Mesenchymal stem cell (in vitro differentiated cells and primary cell): ENCODE measurements around the gene EDC3.

Experiments
- DNase-seq: peaks from one replicate; pipeline ENCODE4 v3.0.0-alpha.2; 2013
- H2AFZ ChIP-seq: one replicate; pipeline ENCODE4 v1.6.1; 2013; ENCODE audit warnings: low read depth, mild to moderate bottlenecking, control low read depth, inconsistent platforms, low read length, moderate library complexity
- H2AK5ac ChIP-seq: 2 replicates; pipeline ENCODE4 v1.6.1; 2013; ENCODE audit warnings: low read length, moderate library complexity, mild to moderate bottlenecking, inconsistent platforms; ENCODE audit not compliant: severe bottlenecking
- H2BK120ac ChIP-seq: one replicate; pipeline ENCODE4 v1.6.1; 2013; ENCODE audit warnings: low read depth, mild to moderate bottlenecking, inconsistent platforms, low read length, moderate library complexity
- H2BK12ac ChIP-seq, 2 experiments: one replicate each; pipeline ENCODE4 v1.6.1; 2013; ENCODE audit warnings: inconsistent platforms in 2 of 2, low read length in 2 of 2, mild to moderate bottlenecking in 2 of 2, moderate library complexity in 2 of 2, control low read depth in 1 of 2
- H2BK15ac ChIP-seq: one replicate; pipeline ENCODE4 v1.6.1; 2013; ENCODE audit warnings: mild to moderate bottlenecking, low read depth, inconsistent platforms; ENCODE audit not compliant: poor library complexity, severe bottlenecking
- H2BK5ac ChIP-seq: 2 replicates; pipeline ENCODE4 v1.6.1; 2013; ENCODE audit warnings: low read depth, mild to moderate bottlenecking, low read length, control low read depth, inconsistent platforms; ENCODE audit not compliant: poor library complexity, severe bottlenecking
- H3K14ac ChIP-seq, 2 experiments: one replicate each; pipeline ENCODE4 v1.6.1; 2013; ENCODE audit warnings: inconsistent platforms in 2 of 2, low read length in 2 of 2, control low read depth in 1 of 2, mild to moderate bottlenecking in 1 of 2, moderate library complexity in 1 of 2
- H3K18ac ChIP-seq, 2 experiments: one replicate each; pipeline ENCODE4 v1.6.1; 2013; ENCODE audit warnings: inconsistent platforms in 2 of 2, low read length in 2 of 2, control low read depth in 1 of 2, low read depth in 1 of 2, mild to moderate bottlenecking in 1 of 2
- H3K23ac ChIP-seq, 2 experiments: one replicate each; pipeline ENCODE4 v1.6.1; 2013; ENCODE audit warnings: inconsistent platforms in 2 of 2, low read length in 2 of 2, mild to moderate bottlenecking in 2 of 2, moderate library complexity in 2 of 2, control low read depth in 1 of 2
- H3K27ac ChIP-seq: 2 replicates; pipeline ENCODE4 v1.5.1; 2013; ENCODE audit warnings: mild to moderate bottlenecking, moderate library complexity, low read length, control low read depth, inconsistent platforms; ENCODE audit not compliant: poor library complexity, severe bottlenecking
- H3K27me3 ChIP-seq, 2 experiments: 2 replicates each; pipeline versions ENCODE4 v1.6.1 to v1.7.0; 2013; ENCODE audit warnings: low read length in 2 of 2, mild to moderate bottlenecking in 2 of 2, moderate library complexity in 2 of 2, control low read depth in 1 of 2, inconsistent platforms in 1 of 2; ENCODE audit not compliant: control insufficient read depth in 1 of 2, insufficient read depth in 1 of 2
- H3K36me3 ChIP-seq, 2 experiments: 2 replicates each; pipeline versions ENCODE4 v1.6.1 to v1.7.0; 2013; ENCODE audit warnings: low read length in 2 of 2, control low read depth in 1 of 2, inconsistent platforms in 1 of 2, low read depth in 1 of 2, mild to moderate bottlenecking in 1 of 2; ENCODE audit not compliant: insufficient read depth in 2 of 2, control insufficient read depth in 1 of 2
- H3K4ac ChIP-seq, 2 experiments: one replicate each; pipeline ENCODE4 v1.6.1; 2013; ENCODE audit warnings: inconsistent platforms in 2 of 2, low read length in 2 of 2, mild to moderate bottlenecking in 2 of 2, moderate library complexity in 2 of 2, control low read depth in 1 of 2, low read depth in 1 of 2
- H3K4me1 ChIP-seq: 2 replicates; pipeline ENCODE4 v1.6.1; 2013; ENCODE audit warnings: low read depth, low read length, control low read depth; ENCODE audit not compliant: control insufficient read depth, insufficient read depth
- H3K4me2 ChIP-seq: 2 replicates; pipeline ENCODE4 v1.6.1; 2013; ENCODE audit warnings: low read length, mild to moderate bottlenecking, inconsistent platforms; ENCODE audit not compliant: poor library complexity, severe bottlenecking
- H3K4me3 ChIP-seq, 2 experiments: 2 replicates each; pipeline versions ENCODE4 v1.5.1 to v1.7.0; 2013; ENCODE audit warnings: low read length in 2 of 2, mild to moderate bottlenecking in 2 of 2, control low read depth in 1 of 2, low read depth in 1 of 2; ENCODE audit not compliant: insufficient read depth in 1 of 2
- H3K79me1 ChIP-seq: replicated peaks from 2 replicates; pipeline ENCODE4 v1.6.1; 2013; ENCODE audit warnings: mild to moderate bottlenecking, control low read depth, low read length, inconsistent platforms; ENCODE audit not compliant: poor library complexity, severe bottlenecking
- H3K9ac ChIP-seq: 2 replicates; pipeline ENCODE4 v1.7.0; 2013; ENCODE audit warnings: mild to moderate bottlenecking, low read length, moderate library complexity
- H3K9me3 ChIP-seq: 2 replicates; pipeline ENCODE4 v1.7.0; 2013; ENCODE audit warnings: mild to moderate bottlenecking, low read length; ENCODE audit not compliant: control insufficient read depth
- H4K8ac ChIP-seq: one replicate; pipeline ENCODE4 v1.6.1; 2013; ENCODE audit warnings: inconsistent platforms, mild to moderate bottlenecking, low read length, moderate library complexity
- H4K91ac ChIP-seq: one replicate; pipeline ENCODE4 v1.6.1; 2013; ENCODE audit warnings: mild to moderate bottlenecking, low read length, inconsistent platforms
- WGBS: methylation state at CpG from one replicate; pipeline ENCODE4 v1.1.7; 2013; ENCODE audit warnings: mixed read lengths; 5-methylcytosine and 5-hydroxymethylcytosine counted together

The EDC3 gene

DNA sequence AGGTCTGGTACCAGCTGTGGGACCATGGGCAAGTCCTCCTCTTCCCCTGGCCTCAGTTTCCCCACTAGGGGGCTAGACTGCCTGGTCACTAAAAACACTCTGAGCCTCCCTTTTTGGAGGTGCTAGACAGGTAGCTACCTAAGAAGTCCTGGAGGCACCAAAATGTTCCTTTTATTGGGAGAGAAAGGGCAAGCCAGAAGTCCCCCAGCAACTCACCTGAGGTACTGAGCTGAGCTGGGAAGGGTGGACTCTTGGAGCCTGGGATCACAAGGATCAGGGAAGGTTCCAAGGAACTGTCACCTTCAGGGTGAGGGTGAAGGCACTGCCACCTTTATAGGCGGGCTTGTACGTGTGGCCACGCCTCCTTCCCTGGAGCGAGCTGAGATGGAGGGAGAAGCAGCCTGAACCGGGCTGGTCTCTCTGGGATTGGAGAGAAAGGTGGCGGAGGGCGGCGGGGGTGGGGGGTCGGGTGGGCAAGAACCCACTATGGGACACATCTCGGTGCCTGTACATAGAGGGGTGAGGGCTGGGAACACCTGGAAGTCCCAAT, 29.5 kb upstream of the EDC3 start, which contains the start of gene CYP1A1:
Gene CYP1A1 (minus strand): TSS at position 304 of the 550 bp plus-strand sequence. CDS start 2,431 bp downstream, outside the sequence.
- Histone ChIP-seq H3K9me3 (peaks cover 5% of the 10 kb centered on the region), H4K91ac (peak within 1 kb of the TSS; percentile 30), H2BK120ac (no peak within 1 kb of the TSS), H3K14ac (no peak within 1 kb of the TSS), H4K8ac (peak within 1 kb of the TSS; percentile 24), H3K4me2 (peak within 1 kb of the TSS; percentile 81), H3K36me3 (peaks cover 0 to 3% of the 10 kb centered on the region in 2 experiments), H2AFZ (peak within 1 kb of the TSS; percentile 74), H3K4me1 (peaks cover 14% of the 10 kb centered on the region), H2BK15ac (no peak within 1 kb of the TSS), H3K27ac (no peak within 1 kb of the TSS), H3K79me1 (no peaks in the 10 kb centered on the region), H2AK5ac (no peak within 1 kb of the TSS), H3K4ac (no peak within 1 kb of the TSS), H3K23ac (no peak within 1 kb of the TSS), H3K27me3 (peaks cover 69 to 82% of the 10 kb centered on the region in 2 experiments), H3K18ac (peak within 1 kb of the TSS; percentile 7 to 27), H3K9ac (peak within 1 kb of the TSS; percentile 32), H3K4me3 (peak within 1 kb of the TSS; percentile 45 to 73), H2BK5ac (no peak within 1 kb of the TSS), H2BK12ac (peak within 1 kb of the TSS in 1 of 2 experiments; percentile 19)
- DNase-seq = peak; percentile 29
- 11% methylated on average over 6 of the region's 10 CpGs for WGBS

DNA sequence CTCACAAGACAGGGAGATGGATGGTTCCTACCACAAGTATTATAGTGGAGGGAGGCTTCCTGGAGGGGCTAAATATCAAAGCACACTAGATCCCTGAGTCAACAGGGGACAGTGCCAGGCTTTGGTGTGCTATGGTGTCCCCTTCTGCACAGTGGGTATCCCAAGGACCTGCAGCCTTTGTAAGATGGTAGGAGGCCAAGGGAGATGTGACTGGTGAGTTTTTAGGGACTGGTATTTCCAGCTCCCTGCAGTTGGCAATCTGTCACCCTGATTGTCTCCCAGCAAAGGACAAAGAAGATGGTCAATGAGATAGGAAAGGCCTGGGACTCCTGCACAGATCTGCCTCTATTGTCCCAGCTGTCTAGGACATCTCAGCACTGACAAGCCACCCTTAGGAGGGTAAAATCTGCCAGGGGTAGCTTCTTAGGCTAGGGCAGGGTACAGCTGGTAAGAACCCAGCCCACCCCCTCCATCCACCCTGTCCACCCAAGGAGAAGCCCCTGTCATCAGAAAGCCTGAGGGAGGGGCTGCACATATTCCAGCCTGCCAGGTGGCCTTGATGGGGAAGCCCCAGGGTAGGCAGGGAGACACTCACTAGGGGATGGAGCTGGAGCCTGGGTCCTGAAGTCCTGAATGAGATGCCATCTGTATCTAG, 28.9 kb upstream of the EDC3 start:
- no peak overlapping the region for H3K23ac ChIP-seq
- H3K79me1 ChIP-seq = no peaks in the 10 kb centered on the region
- H2BK12ac ChIP-seq = peak overlapping the region in 1 of 2 experiments; percentile 19
- no peak overlapping the region for H2BK15ac ChIP-seq
- H3K27me3 ChIP-seq = peaks cover 68 to 80% of the 10 kb centered on the region in 2 experiments
- H3K4me2 ChIP-seq = no peak overlapping the region
- no peak overlapping the region for H3K27ac ChIP-seq
- H2BK120ac ChIP-seq = no peak overlapping the region
- no peak overlapping the region for H3K4ac ChIP-seq
- peaks cover 14% of the 10 kb centered on the region for H3K4me1 ChIP-seq
- H2BK5ac ChIP-seq = no peak overlapping the region
- no peak overlapping the region for H3K14ac ChIP-seq
- no peak overlapping the region for H2AFZ ChIP-seq
- no peak overlapping the region for H3K9ac ChIP-seq
- peaks cover 5% of the 10 kb centered on the region for H3K9me3 ChIP-seq
- H3K4me3 ChIP-seq = no peak overlapping the region
- H2AK5ac ChIP-seq = no peak overlapping the region
- H3K18ac ChIP-seq = no peak overlapping the region
- no peak overlapping the region for H4K91ac ChIP-seq
- peaks cover 0 to 3% of the 10 kb centered on the region in 2 experiments for H3K36me3 ChIP-seq
- no peak overlapping the region for H4K8ac ChIP-seq
- DNase-seq = no peak

DNA sequence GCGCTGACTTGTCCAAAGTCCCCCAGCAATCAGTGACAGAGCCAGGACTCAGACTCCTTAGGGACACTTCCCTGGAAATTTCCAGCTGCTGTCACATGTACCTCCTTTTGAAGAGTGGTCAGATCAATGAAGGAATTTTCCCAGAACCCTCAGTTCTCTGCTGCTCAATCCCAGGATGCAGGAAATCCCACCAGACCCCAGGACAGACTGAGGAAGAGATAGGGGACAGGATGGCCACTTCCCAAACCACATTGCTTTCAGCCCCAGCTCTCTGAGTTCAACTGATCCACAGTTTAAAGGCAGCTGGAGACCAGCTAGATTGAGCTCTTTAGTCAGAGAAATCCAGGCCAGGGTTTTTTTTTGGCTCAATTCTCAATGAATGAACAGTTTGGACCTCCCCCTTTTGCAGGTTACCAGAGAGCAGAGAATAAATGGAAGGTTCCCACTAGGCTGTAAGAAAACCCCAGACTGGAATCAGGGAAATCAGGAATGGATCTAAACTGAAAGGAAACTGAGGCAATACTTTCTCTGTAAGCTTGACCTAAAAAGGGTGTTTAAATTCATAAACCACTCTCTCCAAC, 28.0 kb upstream of the EDC3 start:
- Histone ChIP-seq H2AFZ (no peak overlapping the region), H2AK5ac (no peak overlapping the region), H3K27me3 (peaks cover 68 to 80% of the 10 kb centered on the region in 2 experiments), H2BK120ac (no peak overlapping the region), H3K36me3 (peaks cover 0 to 3% of the 10 kb centered on the region in 2 experiments), H3K4me1 (peaks cover 14% of the 10 kb centered on the region), H3K4me2 (no peak overlapping the region), H2BK5ac (no peak overlapping the region), H3K4me3 (no peak overlapping the region), H3K9ac (no peak overlapping the region), H4K91ac (no peak overlapping the region), H3K18ac (no peak overlapping the region), H3K4ac (no peak overlapping the region), H3K79me1 (no peaks in the 10 kb centered on the region), H2BK12ac (no peak overlapping the region), H4K8ac (no peak overlapping the region), H3K23ac (no peak overlapping the region), H2BK15ac (no peak overlapping the region), H3K14ac (no peak overlapping the region), H3K27ac (no peak overlapping the region), H3K9me3 (peaks cover 5% of the 10 kb centered on the region)
- 71% methylated on average over 1 of the region's 1 CpG for WGBS
- DNase-seq = peak; percentile 80

DNA sequence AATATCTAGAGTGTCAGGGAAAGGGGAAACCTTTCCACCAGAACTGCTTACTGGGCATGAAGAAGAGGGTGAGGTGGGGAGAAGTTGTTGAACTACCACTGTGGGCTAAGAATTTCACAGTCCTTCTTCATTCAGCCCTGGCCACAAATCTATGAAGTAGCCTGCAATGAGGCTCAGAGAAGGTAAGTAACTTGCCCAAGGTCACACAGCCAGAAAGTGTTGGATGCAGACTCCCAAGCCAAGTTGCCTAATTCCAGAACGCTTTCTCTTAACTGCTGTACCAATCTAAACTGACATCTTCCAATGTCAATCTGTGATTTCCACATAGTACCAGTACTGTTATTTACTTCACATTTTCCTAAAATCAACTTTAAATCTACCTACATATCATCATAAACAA, 27.4 kb upstream of the EDC3 start:
- Histone ChIP-seq H4K91ac (no peak overlapping the region), H3K4me1 (peaks cover 14% of the 10 kb centered on the region), H3K9ac (no peak overlapping the region), H3K27me3 (peaks cover 68 to 82% of the 10 kb centered on the region in 2 experiments), H2BK12ac (no peak overlapping the region), H2BK5ac (no peak overlapping the region), H3K23ac (no peak overlapping the region), H3K36me3 (peaks cover 0 to 3% of the 10 kb centered on the region in 2 experiments), H2AK5ac (no peak overlapping the region), H2BK120ac (no peak overlapping the region), H2BK15ac (no peak overlapping the region), H3K27ac (no peak overlapping the region), H3K4me2 (no peak overlapping the region), H3K9me3 (peaks cover 5% of the 10 kb centered on the region), H3K4me3 (no peak overlapping the region), H3K18ac (no peak overlapping the region), H3K79me1 (no peaks in the 10 kb centered on the region), H4K8ac (no peak overlapping the region), H2AFZ (no peak overlapping the region), H3K4ac (no peak overlapping the region), H3K14ac (no peak overlapping the region)
- WGBS = 83% methylated on average over 1 of the region's 1 CpG
- DNase-seq = no peak
